ENCODE measurements around the gene LIMA1.
"Not testable (repeated sequence)": the region's sequence is repeated elsewhere in the genome, so short reads cannot be mapped to it uniquely, and the experiment has no call there.

LIMA1 gene

DNA sequence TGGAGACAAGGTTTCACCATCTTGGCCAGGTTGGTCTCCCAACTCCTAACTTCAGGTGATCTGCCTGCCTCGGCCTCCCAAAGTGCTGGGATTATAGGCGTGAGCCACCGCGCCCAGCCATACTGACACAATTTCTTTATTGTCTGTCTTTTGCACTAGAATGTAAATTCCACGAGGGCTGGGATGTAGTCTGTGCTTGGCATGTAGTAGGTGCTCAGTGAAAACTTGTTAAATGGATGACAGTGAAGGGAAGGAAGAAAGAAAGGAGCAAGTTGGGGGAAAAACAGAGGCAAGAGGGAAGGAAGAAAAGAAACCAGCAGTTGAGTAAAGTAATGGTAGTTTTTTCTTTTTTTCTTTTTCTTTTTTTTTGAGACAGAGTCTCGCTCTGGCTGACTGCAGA lies 53.1 kb downstream of the LIMA1 start:
- no peak for DNase-seq (ENCODE audit: low read depth)
- TF ChIP-seq, protein P1, sequence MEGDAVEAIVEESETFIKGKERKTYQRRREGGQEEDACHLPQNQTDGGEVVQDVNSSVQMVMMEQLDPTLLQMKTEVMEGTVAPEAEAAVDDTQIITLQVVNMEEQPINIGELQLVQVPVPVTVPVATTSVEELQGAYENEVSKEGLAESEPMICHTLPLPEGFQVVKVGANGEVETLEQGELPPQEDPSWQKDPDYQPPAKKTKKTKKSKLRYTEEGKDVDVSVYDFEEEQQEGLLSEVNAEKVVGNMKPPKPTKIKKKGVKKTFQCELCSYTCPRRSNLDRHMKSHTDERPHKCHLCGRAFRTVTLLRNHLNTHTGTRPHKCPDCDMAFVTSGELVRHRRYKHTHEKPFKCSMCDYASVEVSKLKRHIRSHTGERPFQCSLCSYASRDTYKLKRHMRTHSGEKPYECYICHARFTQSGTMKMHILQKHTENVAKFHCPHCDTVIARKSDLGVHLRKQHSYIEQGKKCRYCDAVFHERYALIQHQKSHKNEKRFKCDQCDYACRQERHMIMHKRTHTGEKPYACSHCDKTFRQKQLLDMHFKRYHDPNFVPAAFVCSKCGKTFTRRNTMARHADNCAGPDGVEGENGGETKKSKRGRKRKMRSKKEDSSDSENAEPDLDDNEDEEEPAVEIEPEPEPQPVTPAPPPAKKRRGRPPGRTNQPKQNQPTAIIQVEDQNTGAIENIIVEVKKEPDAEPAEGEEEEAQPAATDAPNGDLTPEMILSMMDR (IDR thresholded peaks at IDR 0.05; ENCODE audit: control insufficient read depth, extremely low read depth, insufficient read depth) = no peak
- H3K4me3 ChIP-seq (ENCODE audit: low read depth, low read length) = no peak overlapping the region

DNA sequence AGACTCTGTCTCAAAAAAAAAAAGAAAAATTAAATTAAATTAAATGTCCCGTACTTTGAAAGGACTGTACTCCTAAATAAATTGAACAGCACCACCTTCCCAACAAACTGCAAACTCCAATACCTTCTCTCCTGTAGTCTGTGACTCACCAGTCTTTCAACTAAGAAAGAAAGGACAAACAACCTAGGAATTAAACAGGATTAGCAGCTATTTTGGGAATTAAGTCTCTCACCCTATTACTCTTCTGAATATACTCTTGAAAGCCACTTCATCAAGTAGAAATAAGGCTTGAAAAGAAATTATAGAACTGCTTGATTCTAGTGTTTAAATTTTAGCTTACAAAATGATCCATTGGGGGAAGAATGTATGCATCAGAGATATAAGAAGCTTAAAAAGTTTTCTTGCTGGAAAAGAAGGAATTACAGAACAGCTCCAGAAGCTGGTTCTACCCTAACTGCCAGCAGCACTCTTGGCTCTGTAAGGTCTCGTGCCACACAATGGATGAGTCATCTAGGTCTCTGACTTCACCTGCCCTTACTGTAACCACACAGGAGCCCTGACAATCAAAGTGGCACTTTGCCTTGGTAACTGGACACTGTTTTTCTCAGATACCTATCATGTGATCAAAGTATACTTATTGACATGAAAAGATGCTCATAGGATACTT lies 59.2 kb downstream of the LIMA1 start:
- no peak overlapping the region for H3K4me3 ChIP-seq (ENCODE audit: low read depth, low read length)
- peak; percentile 72 for DNase-seq (ENCODE audit: low read depth)
- TF ChIP-seq, protein P1 (IDR thresholded peaks at IDR 0.05; ENCODE audit: control insufficient read depth, extremely low read depth, insufficient read depth) = no peak

DNA sequence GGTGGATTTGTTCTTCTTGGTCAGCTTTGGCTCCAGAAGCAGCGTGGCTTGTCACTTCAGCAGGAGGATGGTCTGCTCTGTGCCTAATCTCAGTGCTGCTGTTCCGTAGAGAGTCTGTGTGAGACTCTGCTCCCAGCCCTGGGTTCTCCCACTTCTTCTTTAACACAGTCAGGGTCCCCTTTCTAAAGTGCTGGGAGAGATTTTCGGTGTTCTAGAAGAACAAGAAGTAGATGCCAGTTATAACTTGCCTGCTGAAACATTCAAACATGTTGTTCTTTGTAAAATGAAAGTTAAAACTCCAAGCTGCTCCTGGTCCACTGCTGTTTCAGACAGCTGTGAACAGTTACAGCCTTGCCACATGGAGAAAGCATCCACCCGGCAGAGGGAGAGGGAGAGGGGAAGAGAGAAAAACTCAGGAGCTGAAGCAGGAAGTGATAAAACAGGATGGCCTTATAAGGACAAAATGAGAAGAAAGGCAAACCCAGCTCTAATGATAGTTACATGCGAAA lies 61.0 kb downstream of the LIMA1 start:
- DNase-seq (ENCODE audit: low read depth) = no peak
- no peak overlapping the region for H3K4me3 ChIP-seq (ENCODE audit: low read depth, low read length)
- TF ChIP-seq, protein P1 (IDR thresholded peaks at IDR 0.05; ENCODE audit: control insufficient read depth, extremely low read depth, insufficient read depth) = no peak

DNA sequence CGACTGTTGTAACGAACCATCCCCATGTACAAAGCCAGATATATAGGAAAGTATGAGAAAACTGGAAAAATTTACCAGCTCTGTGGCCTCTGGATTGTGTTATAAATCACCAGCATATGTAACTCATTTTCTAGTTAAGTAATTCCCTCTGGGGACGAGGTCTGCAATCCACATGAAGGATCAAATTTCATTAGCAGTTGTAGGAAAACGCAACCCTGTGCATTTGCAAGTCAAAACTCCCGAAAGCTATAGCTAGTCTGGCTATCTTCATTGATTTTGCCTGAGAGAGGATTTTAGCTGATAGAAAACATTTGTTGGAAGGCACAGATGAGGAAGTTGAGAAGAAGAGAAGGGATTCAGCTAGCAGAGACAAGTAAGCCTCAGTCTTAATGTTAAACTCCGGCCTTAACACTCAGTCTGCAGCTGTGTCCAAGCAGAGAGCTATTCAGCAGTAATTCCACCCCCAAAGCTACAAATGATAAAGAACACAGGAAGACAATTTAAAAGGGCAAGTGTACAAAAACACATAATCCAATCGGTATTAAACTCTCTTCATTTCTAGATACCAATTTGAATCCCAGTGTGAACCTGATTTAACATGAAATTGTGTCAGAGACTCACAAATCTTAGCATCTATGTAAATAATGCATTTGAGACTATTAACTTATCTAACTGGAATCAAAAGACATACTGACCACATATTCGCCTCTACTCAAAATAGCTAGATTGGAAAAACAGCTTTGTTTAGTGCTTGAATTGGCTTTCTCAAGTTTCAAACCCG lies 61.9 kb downstream of the LIMA1 start:
- TF ChIP-seq, protein P1 (IDR thresholded peaks at IDR 0.05; ENCODE audit: control insufficient read depth, extremely low read depth, insufficient read depth) = no peak
- DNase-seq (ENCODE audit: low read depth) = no peak
- H3K4me3 ChIP-seq (ENCODE audit: low read depth, low read length) = no peak overlapping the region

DNA sequence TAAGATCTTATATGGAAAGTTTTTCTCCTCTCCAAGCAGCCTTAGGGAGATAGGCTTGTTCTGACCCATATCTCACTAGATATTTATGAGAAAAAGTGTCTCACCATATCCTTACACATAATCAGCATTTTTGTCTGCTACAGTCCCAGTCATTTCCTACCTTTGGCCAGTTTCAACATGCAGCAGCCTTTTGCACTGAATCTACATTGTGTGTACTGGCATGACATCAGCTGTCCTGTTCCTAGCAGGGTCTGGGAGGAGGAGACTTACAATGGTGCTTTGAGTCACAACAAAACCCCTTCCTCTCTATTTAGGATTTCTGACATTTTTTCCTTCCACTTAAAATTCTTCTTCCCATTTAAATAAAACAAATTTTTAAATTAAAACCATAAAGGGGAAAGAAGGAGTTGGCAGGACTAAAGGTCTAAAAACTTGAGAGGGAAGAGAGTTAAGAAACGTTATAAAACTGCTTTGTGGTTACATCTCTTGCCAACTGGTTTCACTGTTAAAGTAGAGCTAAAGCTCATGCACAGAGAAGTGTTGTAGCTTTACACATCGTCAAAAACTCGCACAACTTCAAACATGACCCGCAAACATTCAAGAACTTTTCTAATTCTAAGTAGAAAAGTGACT lies 62.8 kb downstream of the LIMA1 start:
- DNase-seq (ENCODE audit: low read depth) = no peak
- no peak overlapping the region for H3K4me3 ChIP-seq (ENCODE audit: low read depth, low read length)

DNA sequence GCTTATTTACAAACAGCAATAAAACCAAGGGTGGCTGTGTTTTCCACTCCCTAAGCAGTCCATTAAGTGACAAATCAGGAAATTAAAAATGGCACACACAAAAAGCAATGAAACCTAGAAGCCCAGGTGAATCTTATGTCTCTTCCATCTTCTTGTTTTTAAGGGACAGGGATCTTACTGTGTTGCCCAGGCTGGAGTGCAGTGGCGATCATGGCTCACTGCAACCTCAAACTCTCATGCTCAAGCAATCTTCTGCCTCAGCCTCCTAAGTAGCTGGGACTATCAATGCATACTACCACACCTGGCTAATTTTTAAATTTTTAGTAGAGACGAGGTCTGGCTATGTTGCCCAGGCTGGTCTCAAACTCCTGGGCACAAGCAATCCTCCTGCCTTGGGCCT lies 63.8 kb downstream of the LIMA1 start:
- DNase-seq (ENCODE audit: low read depth) = no peak
- TF ChIP-seq, protein P1 (IDR thresholded peaks at IDR 0.05; ENCODE audit: control insufficient read depth, extremely low read depth, insufficient read depth) = no peak
- no peak overlapping the region for H3K4me3 ChIP-seq (ENCODE audit: low read depth, low read length)

More for the DNA sequence above, 62.8 kb downstream of the LIMA1 start:
- TF ChIP-seq, protein P1 (IDR thresholded peaks at IDR 0.05; ENCODE audit: control insufficient read depth, extremely low read depth, insufficient read depth) = no peak

DNA sequence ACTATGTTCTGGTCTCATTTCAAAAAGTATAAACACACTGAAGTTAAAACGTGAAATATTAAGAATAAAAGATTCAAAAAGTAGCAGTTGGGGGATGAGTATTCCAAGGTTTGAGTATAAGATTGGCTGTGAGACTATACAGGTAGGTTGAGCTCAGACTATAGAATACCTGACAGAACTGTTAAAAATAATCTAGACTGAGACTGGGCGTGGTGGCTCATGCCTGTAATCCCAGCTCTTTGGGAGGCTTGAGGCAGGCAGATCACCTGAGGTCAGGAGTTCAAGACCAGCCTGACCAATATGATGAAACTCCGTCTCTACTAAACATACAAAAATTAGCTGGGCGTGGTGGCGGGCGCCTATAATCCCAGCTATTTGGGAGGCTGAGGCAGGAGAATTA lies 64.3 kb downstream of the LIMA1 start:
- H3K4me3 ChIP-seq (ENCODE audit: low read depth, low read length); DNase-seq (ENCODE audit: low read depth): not testable (repeated sequence)
